ENCODE measurements around the gene PRDX2.

DNA sequence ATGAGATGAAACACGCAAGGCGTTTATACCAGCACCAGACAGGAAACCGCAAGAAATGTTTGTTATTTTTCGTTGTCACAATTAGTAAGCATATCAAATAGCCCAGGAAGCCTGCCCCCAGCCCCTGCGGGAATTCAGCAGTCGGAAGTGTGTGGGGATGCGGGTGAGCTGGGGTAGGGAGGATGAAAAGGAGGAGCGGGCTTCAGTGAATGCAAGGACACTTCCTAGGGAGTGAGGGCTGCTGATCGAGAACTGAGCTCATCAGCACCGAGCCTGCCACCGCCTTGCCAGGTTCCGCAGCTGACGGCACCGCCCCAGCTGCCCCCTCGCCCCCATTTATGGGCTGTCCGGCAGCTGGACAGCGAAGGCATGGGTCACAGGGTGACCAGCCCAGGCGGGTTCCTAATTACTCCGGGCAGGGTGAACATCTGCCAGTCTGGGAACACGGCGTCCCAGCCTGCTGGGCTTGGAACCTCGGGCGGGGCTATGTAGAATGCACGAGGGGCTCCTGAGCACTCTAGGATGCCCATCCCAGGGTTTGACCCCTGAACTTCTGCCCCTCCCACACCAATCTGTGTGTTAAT lies 51.6 kb downstream of the PRDX2 start:
- TF ChIP-seq CTCF (IDR thresholded peaks at IDR 0.05; ENCODE audit: extremely low read depth in 1 of 2, insufficient read depth in 1 of 2, low read depth in 1 of 2, low read length in 2 of 2) (no peak), POLR2A (IDR thresholded peaks at IDR 0.05; ENCODE audit: low read depth, low read length) (no peak), POLR2AphosphoS5 (IDR thresholded peaks at IDR 0.05; ENCODE audit: insufficient read depth, low read depth, low read length) (no peak), JUN (IDR thresholded peaks at IDR 0.05; ENCODE audit: borderline replicate concordance, insufficient read depth, insufficient read length, low read depth) (no peak), FOS (IDR thresholded peaks at IDR 0.05; ENCODE audit: borderline replicate concordance, insufficient read depth, low read length) (no peak)
- TF ChIP-seq, protein P1, sequence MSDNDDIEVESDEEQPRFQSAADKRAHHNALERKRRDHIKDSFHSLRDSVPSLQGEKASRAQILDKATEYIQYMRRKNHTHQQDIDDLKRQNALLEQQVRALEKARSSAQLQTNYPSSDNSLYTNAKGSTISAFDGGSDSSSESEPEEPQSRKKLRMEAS (IDR thresholded peaks at IDR 0.05; ENCODE audit: insufficient read depth, insufficient read length) = no peak

Measured in endothelial cell of umbilical vein (primary cell).